Natural killer cell (primary cell): ENCODE data around the gene DNTTIP2. TPM values are rescaled to one million over a fixed set of nuclear protein-coding genes. Genes with fewer than 3 reads are reported as not detected.
"Not testable (repeated sequence)": the region's sequence is repeated elsewhere in the genome, so short reads cannot be mapped to it uniquely, and the experiment has no call there.

Source experiments
- ATAC-seq, 3 donors: fragments of 150-1000 bp in 2 of 3; fragments of 200-7000 bp in 1 of 3; cut with Tn5 transposase; 1 replicate in 1 of 3; 2 replicates in 2 of 3; pipeline ENCODE4 v1.10.0; 2021; ENCODE audit warnings: mild to moderate bottlenecking in 2 of 3, moderate library complexity in 2 of 3
- DNase-seq, 2 donors: peaks; one replicate each; pipeline versions ENCODE4 v3.0.0 to v3.0.0-alpha.2; 2013 to 2021; ENCODE audit warnings: mixed read lengths in 1 of 2
- H3K27ac ChIP-seq: one replicate; pipeline ENCODE4 v1.5.1; 2013; ENCODE audit warnings: mild to moderate bottlenecking, low read length
- H3K27me3 ChIP-seq: one replicate; pipeline ENCODE4 v1.6.1; 2013; ENCODE audit warnings: low read length; ENCODE audit not compliant: control insufficient read depth, insufficient read depth
- H3K36me3 ChIP-seq: one replicate; pipeline ENCODE4 v1.6.1; 2013; ENCODE audit warnings: low read length; ENCODE audit not compliant: control insufficient read depth, insufficient read depth
- H3K4me1 ChIP-seq: one replicate; pipeline ENCODE4 v1.6.1; 2013; ENCODE audit warnings: low read length; ENCODE audit not compliant: control insufficient read depth, insufficient read depth
- H3K4me3 ChIP-seq: one replicate; pipeline ENCODE4 v1.5.1; 2013; ENCODE audit warnings: low read length
- H3K9me3 ChIP-seq: one replicate; pipeline ENCODE4 v1.6.1; 2013; ENCODE audit warnings: low read length; ENCODE audit not compliant: control insufficient read depth, insufficient read depth
- H3K27ac Mint-ChIP-seq, 2 donors: one replicate each; pipeline ENCODE4 v1.8.0; 2022; ENCODE audit warnings: mild to moderate bottlenecking in 2 of 2, mixed read lengths in 2 of 2, moderate library complexity in 1 of 2
- H3K27me3 Mint-ChIP-seq, 2 donors: one replicate each; pipeline ENCODE4 v1.8.0; 2022; ENCODE audit warnings: low read depth in 2 of 2, mixed read lengths in 2 of 2
- H3K36me3 Mint-ChIP-seq: one replicate; pipeline ENCODE4 v1.8.0; 2022; ENCODE audit warnings: mixed read lengths
- H3K4me1 Mint-ChIP-seq, 2 donors: one replicate each; pipeline ENCODE4 v1.8.0; 2022; ENCODE audit warnings: mixed read lengths in 2 of 2
- H3K4me3 Mint-ChIP-seq: one replicate; pipeline ENCODE4 v1.8.0; 2022; ENCODE audit warnings: mild to moderate bottlenecking, moderate library complexity, mixed read lengths
- H3K9me3 Mint-ChIP-seq, 2 donors: one replicate each; pipeline ENCODE4 v1.8.0; 2022; ENCODE audit warnings: mixed read lengths in 2 of 2
- CTCF ChIP-seq: fragments of 200-600 bp; IDR thresholded peaks from one replicate; pipeline ENCODE4 v1.8.0; 2022; ENCODE audit warnings: antibody characterized with exemption
- WGBS: methylation state at CpG from one replicate; pipeline ENCODE4 v1.1.7; 2013; ENCODE audit warnings: missing lambda C conversion rate; ENCODE audit not compliant: insufficient coverage; 5-methylcytosine and 5-hydroxymethylcytosine counted together
- intact Hi-C: fragments of 100-400 bp; cut with micrococcal nuclease; formaldehyde crosslinking; loops from one replicate; pipeline ENCODE4 v1.14.2; 2022
- total RNA-seq, 4 donors: library from RNA; stranded (reverse); fragments of 120-200 nt in 1 of 4; gene quantifications; one replicate each; pipeline versions ENCODE4 v1.2.3 to v1.2.4, GENCODE V29; 2013 to 2022

The DNTTIP2 gene
- total RNA-seq, 3 donors from 2014 or later (not counting 1 experiment from before 2014, with no cell fraction given) = 88.5 to 104 (median 97.3) TPM

GRCh38 chr1:93865253-93865652, 13.8 kb downstream of the DNTTIP2 start:
- WGBS = 93% methylated on average over 5 of the region's 5 CpGs

DNA sequence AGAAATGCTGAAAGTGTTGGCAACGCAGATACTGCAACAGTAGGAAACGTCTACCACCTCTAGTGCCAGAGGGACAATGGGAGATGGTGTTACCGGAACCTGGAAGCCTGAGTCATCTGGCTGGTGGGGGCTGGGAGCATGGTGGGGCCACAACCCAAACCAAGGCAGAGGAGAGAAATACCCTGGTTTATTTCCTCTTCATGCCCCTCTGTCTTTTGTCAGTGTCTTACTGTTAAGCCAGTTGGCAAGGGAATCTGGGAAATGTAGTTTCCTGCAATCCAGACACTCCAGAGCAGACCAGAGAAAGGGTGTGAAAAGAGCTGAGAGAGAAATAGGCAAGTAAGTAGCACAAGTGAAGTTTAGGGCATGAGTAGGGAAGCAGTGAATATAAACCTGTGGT, 14.8 kb downstream of the DNTTIP2 start:
- Histone ChIP-seq H3K36me3 (peaks cover 11% of the 10 kb centered on the region), H3K27me3 (no peaks in the 10 kb centered on the region), H3K4me3 (no peak overlapping the region), H3K9me3 (no peaks in the 10 kb centered on the region), H3K4me1 (no peaks in the 10 kb centered on the region), H3K27ac (no peak overlapping the region)
- no peaks in the 10 kb centered on the region for H3K27me3 Mint-ChIP-seq
- intact Hi-C loops = no loop called here
- no peaks in the 10 kb centered on the region for H3K9me3 Mint-ChIP-seq
- no peak for DNase-seq
- H3K4me3 Mint-ChIP-seq = no peak overlapping the region
- no peak for ATAC-seq
- H3K27ac Mint-ChIP-seq = peak overlapping the region in 1 of 2 donors; percentile 37
- 92% methylated on average over 3 of the region's 3 CpGs for whole genome bisulfite sequencing
- no peak for TF ChIP-seq CTCF
- peaks cover 3% of the 10 kb centered on the region for H3K36me3 Mint-ChIP-seq
- no peaks in the 10 kb centered on the region for H3K4me1 Mint-ChIP-seq

More at GRCh38 chr1:93865253-93865652, 13.8 kb downstream of the DNTTIP2 start:
- no peaks in the 10 kb centered on the region for H3K4me1 ChIP-seq
- intact Hi-C loops = no loop called here
- Mint-ChIP-seq H3K27me3 (no peaks in the 10 kb centered on the region), H3K4me3 (no peak overlapping the region), H3K4me1 (no peaks in the 10 kb centered on the region), H3K27ac (peak overlapping the region in 1 of 2 donors; percentile 17), H3K36me3 (peaks cover 13% of the 10 kb centered on the region), H3K9me3 (no peaks in the 10 kb centered on the region)
- ATAC-seq (no peak), DNase-seq (no peak)
- H3K36me3 ChIP-seq = peaks cover 22% of the 10 kb centered on the region
- H3K4me3 ChIP-seq = no peak overlapping the region
- H3K27ac ChIP-seq = no peak overlapping the region
- H3K9me3 ChIP-seq = no peaks in the 10 kb centered on the region
- TF ChIP-seq CTCF = no peak
- no peaks in the 10 kb centered on the region for H3K27me3 ChIP-seq

GRCh38 chr1:93857653-93858052, 21.4 kb downstream of the DNTTIP2 start:
- ATAC-seq, H3K4me3 Mint-ChIP-seq, DNase-seq, H3K36me3 ChIP-seq, H3K4me3 ChIP-seq, H3K4me1 Mint-ChIP-seq, intact Hi-C loops, H3K27ac ChIP-seq, H3K27me3 ChIP-seq, H3K4me1 ChIP-seq, H3K9me3 Mint-ChIP-seq, H3K36me3 Mint-ChIP-seq, H3K9me3 ChIP-seq, H3K27ac Mint-ChIP-seq: not testable (repeated sequence)
- WGBS = 100% methylated on average over 1 of the region's 3 CpGs
- H3K27me3 Mint-ChIP-seq = peaks cover 23% of the 10 kb centered on the region in 2 donors

DNA sequence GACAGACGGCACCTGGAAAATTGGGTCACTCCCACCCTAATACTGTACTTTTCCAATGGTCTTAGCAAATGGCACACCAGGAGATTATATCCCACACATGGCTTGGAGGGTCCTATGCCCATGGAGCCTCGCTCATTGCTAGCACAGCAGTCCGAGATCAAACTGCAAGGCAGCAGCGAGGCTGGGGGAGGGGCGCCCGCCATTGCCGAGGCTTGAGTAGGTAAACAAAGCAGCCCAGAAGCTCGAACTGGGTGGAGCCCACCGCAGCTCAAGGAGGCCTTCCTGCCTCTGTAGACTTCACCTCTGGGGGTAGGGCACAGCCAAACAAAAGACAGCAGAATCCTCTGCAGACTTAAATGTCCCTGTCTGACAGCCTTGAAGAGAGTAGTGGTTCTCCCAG, 23.0 kb downstream of the DNTTIP2 start:
- intact Hi-C loops, H3K4me1 Mint-ChIP-seq, H3K27ac Mint-ChIP-seq, H3K4me3 Mint-ChIP-seq, DNase-seq, H3K4me3 ChIP-seq, H3K9me3 ChIP-seq, H3K4me1 ChIP-seq, H3K36me3 Mint-ChIP-seq, H3K36me3 ChIP-seq, H3K27ac ChIP-seq, ATAC-seq, H3K9me3 Mint-ChIP-seq, H3K27me3 ChIP-seq: not testable (repeated sequence)
- WGBS = 86% methylated on average over 8 of the region's 9 CpGs
- H3K27me3 Mint-ChIP-seq = peaks cover 23% of the 10 kb centered on the region in 2 donors
